Measurements from ENCODE around the gene SLC25A39. TPM values are rescaled to one million over a fixed set of nuclear protein-coding genes. Genes with fewer than 3 reads are reported as not detected.

The SLC25A39 gene
- total RNA-seq, 6 experiments from 2014 or later, result 56.3 to 111 (median 64.6) TPM

- intact Hi-C loops (cut with DNase I), result no loop called here
- no peaks in the 10 kb centered on the region for H3K9me3 ChIP-seq
- ATAC-seq, result peak; percentile 7 to 22 (median 8)
- DNase-seq, result no peak
- H3K4me3 ChIP-seq, result no peak overlapping the region
- peaks cover 0 to 4% (median 0%) of the 10 kb centered on the region in 4 donors for H3K4me1 ChIP-seq
- H3K27me3 ChIP-seq, result no peaks in the 10 kb centered on the region
- no peaks in the 10 kb centered on the region for H3K36me3 ChIP-seq
- peak overlapping the region in 2 of 3 donors; percentile 49 to 63 for H3K27ac ChIP-seq
- 38% methylated on average over 6 of the region's 12 CpGs for WGBS (ENCODE audit: insufficient coverage, low coverage, low lambda C conversion rate, missing lambda C conversion rate)
- no peak for TF ChIP-seq CTCF (IDR thresholded peaks at IDR 0.05)
- TF ChIP-seq POLR2A (IDR thresholded peaks at IDR 0.05), result no peak
Observed at GRCh38 chr17:44280392-44280937, 44.2 kb downstream of the SLC25A39 start.

GRCh38 chr17:44279666-44280391 lies 44.8 kb downstream of the SLC25A39 start:
- no peak for TF ChIP-seq CTCF (IDR thresholded peaks at IDR 0.05)
- TF ChIP-seq POLR2A (IDR thresholded peaks at IDR 0.05), result no peak
- DNase-seq (peak; percentile 68 to 78 (median 74)), ATAC-seq (peak; percentile 91 to 96 (median 94))
- Histone ChIP-seq H3K4me3 (no peak overlapping the region), H3K36me3 (no peaks in the 10 kb centered on the region), H3K27ac (peak overlapping the region; percentile 44 to 63 (median 49)), H3K27me3 (no peaks in the 10 kb centered on the region), H3K9me3 (no peaks in the 10 kb centered on the region), H3K4me1 (peaks cover 0 to 4% (median 0%) of the 10 kb centered on the region in 4 donors)
- 8% methylated on average over 5 of the region's 20 CpGs for WGBS (ENCODE audit: insufficient coverage, low coverage, low lambda C conversion rate, missing lambda C conversion rate)
- intact Hi-C loops (cut with DNase I), result no loop called here

- 86% methylated on average over 1 of the region's 2 CpGs for WGBS (ENCODE audit: insufficient coverage, low coverage, low lambda C conversion rate, missing lambda C conversion rate)
- ATAC-seq (peak in 1 of 4 donors; percentile 14), DNase-seq (no peak)
- intact Hi-C loops (cut with DNase I), result no loop called here
- no peaks in the 10 kb centered on the region for H3K36me3 ChIP-seq
- H3K4me3 ChIP-seq, result no peak overlapping the region
- peak overlapping the region in 1 of 3 donors; percentile 63 for H3K27ac ChIP-seq
- no peaks in the 10 kb centered on the region for H3K9me3 ChIP-seq
- TF ChIP-seq POLR2A (IDR thresholded peaks at IDR 0.05) (no peak), CTCF (IDR thresholded peaks at IDR 0.05) (no peak)
- no peaks in the 10 kb centered on the region for H3K27me3 ChIP-seq
- peaks cover 0 to 4% (median 0%) of the 10 kb centered on the region in 4 donors for H3K4me1 ChIP-seq
Observed at GRCh38 chr17:44279346-44279665, 45.3 kb downstream of the SLC25A39 start.

GRCh38 chr17:44277976-44278375 lies 46.6 kb downstream of the SLC25A39 start:
- Histone ChIP-seq H3K9me3 (no peaks in the 10 kb centered on the region), H3K27me3 (no peaks in the 10 kb centered on the region), H3K4me3 (no peak overlapping the region), H3K36me3 (no peaks in the 10 kb centered on the region), H3K4me1 (peaks cover 0 to 4% (median 0%) of the 10 kb centered on the region in 4 donors), H3K27ac (no peak overlapping the region)
- DNase-seq (no peak), ATAC-seq (no peak)
- intact Hi-C loops (cut with DNase I), result no loop called here
- TF ChIP-seq CTCF (IDR thresholded peaks at IDR 0.05), result no peak
- no peak for TF ChIP-seq POLR2A (IDR thresholded peaks at IDR 0.05)
- 63% methylated on average over 4 of the region's 4 CpGs for WGBS (ENCODE audit: insufficient coverage, low coverage, low lambda C conversion rate, missing lambda C conversion rate)
